DOHH2 (cell line): ENCODE data around the gene GALNT14.

Experiments used
- H3F3A ChIP-seq: fragments of 200-600 bp; sonication (generic), shearing (Covaris generic); 2 replicates; pipeline ENCODE4 v1.6.0; 2016; ENCODE audit warnings: antibody characterized with exemption, mild to moderate bottlenecking; ENCODE audit not compliant: control insufficient read depth, insufficient read depth
- H3K27ac ChIP-seq: fragments of 200-600 bp; sonication (generic); 2 replicates; pipeline ENCODE4 v1.5.1; 2014; ENCODE audit warnings: low read depth, mild to moderate bottlenecking, low read length, moderate library complexity
- H3K27me3 ChIP-seq: fragments of 200-600 bp; sonication (generic); 2 replicates; pipeline ENCODE4 v1.6.1; 2014; ENCODE audit warnings: mild to moderate bottlenecking, low read length, mixed read lengths; ENCODE audit not compliant: control insufficient read depth
- H3K36me3 ChIP-seq: fragments of 200-600 bp; sonication (generic); 2 replicates; pipeline ENCODE4 v1.6.1; 2014; ENCODE audit warnings: mild to moderate bottlenecking, low read length, moderate library complexity, mixed read lengths; ENCODE audit not compliant: control insufficient read depth
- H3K4me1 ChIP-seq: fragments of 200-600 bp; sonication (generic); 2 replicates; pipeline ENCODE4 v1.6.1; 2014; ENCODE audit warnings: mild to moderate bottlenecking, low read length, mixed read lengths; ENCODE audit not compliant: control insufficient read depth
- H3K4me2 ChIP-seq: fragments of 200-600 bp; sonication (generic); 2 replicates; pipeline ENCODE4 v1.6.0; 2014; ENCODE audit warnings: mild to moderate bottlenecking, low read length, moderate library complexity
- H3K4me3 ChIP-seq: fragments of 200-600 bp; sonication (generic); 2 replicates; pipeline ENCODE4 v1.5.1; 2014; ENCODE audit warnings: mild to moderate bottlenecking, low read length, mixed read lengths
- H3K79me2 ChIP-seq: fragments of 200-600 bp; sonication (generic); 2 replicates; pipeline ENCODE4 v1.6.1; 2014; ENCODE audit warnings: mild to moderate bottlenecking, low read length, mixed read lengths; ENCODE audit not compliant: control insufficient read depth
- H3K9me2 ChIP-seq: fragments of 200-600 bp; sonication (generic); replicated peaks from 2 replicates; pipeline ENCODE4 v1.6.1; 2014; ENCODE audit warnings: mild to moderate bottlenecking, low read length, mixed read lengths; ENCODE audit not compliant: control insufficient read depth
- H3K9me3 ChIP-seq: fragments of 200-600 bp; sonication (generic); 2 replicates; pipeline ENCODE4 v1.6.1; 2014; ENCODE audit warnings: antibody characterized with exemption, low read length, mixed read lengths; ENCODE audit not compliant: control insufficient read depth, insufficient read depth
- H4K20me1 ChIP-seq: fragments of 200-600 bp; sonication (generic); 2 replicates; pipeline ENCODE4 v1.6.0; 2014; ENCODE audit warnings: low read depth, mild to moderate bottlenecking, antibody characterized with exemption, low read length, moderate library complexity; ENCODE audit not compliant: control insufficient read depth, insufficient read depth
- CTCF ChIP-seq: fragments of 200-600 bp; sonication (generic); IDR thresholded peaks from one replicate; pipeline ENCODE4 v1.5.1; 2014; ENCODE audit warnings: antibody characterized with exemption, mild to moderate bottlenecking, low read depth, low read length; ENCODE audit not compliant: poor library complexity, severe bottlenecking
- EZH2phosphoT487 ChIP-seq: fragments of 200-600 bp; sonication (generic); IDR thresholded peaks from 2 replicates; pipeline ENCODE4 v1.6.1; 2017; ENCODE audit warnings: borderline replicate concordance, mild to moderate bottlenecking, antibody characterized with exemption, low read length, moderate library complexity, mixed read lengths

GALNT14 gene

GRCh38 chr2:31161637-31162036 is 23.4 kb upstream of the GALNT14 start:
- H3K27me3 ChIP-seq: no peaks in the 10 kb centered on the region
- no peaks in the 10 kb centered on the region for H3K9me3 ChIP-seq
- H3K79me2 ChIP-seq: peaks cover 11% of the 10 kb centered on the region
- peaks cover 48% of the 10 kb centered on the region for H3K4me1 ChIP-seq
- H3K4me2 ChIP-seq: peak overlapping the region; percentile 45
- no peaks in the 10 kb centered on the region for H3K36me3 ChIP-seq
- H3F3A ChIP-seq: no peaks in the 10 kb centered on the region
- H3K4me3 ChIP-seq: peak overlapping the region; percentile 46
- TF ChIP-seq EZH2phosphoT487 (no peak), CTCF (no peak)
- peak overlapping the region; percentile 23 for H3K27ac ChIP-seq
- H3K9me2 ChIP-seq: no peaks in the 10 kb centered on the region
- H4K20me1 ChIP-seq: no peaks in the 10 kb centered on the region

GRCh38 chr2:31151501-31151900 is 13.3 kb upstream of the GALNT14 start:
- Histone ChIP-seq H3K4me3 (no peak overlapping the region), H3K36me3 (no peaks in the 10 kb centered on the region), H3K79me2 (no peaks in the 10 kb centered on the region), H3F3A (no peaks in the 10 kb centered on the region), H3K27me3 (no peaks in the 10 kb centered on the region), H3K9me2 (no peaks in the 10 kb centered on the region), H4K20me1 (no peaks in the 10 kb centered on the region), H3K4me2 (no peak overlapping the region), H3K27ac (no peak overlapping the region), H3K4me1 (peaks cover 23% of the 10 kb centered on the region), H3K9me3 (no peaks in the 10 kb centered on the region)
- TF ChIP-seq CTCF (no peak), EZH2phosphoT487 (no peak)

GRCh38 chr2:31150120-31150670 is 12.0 kb upstream of the GALNT14 start:
- Histone ChIP-seq H3K4me3 (no peak overlapping the region), H4K20me1 (no peaks in the 10 kb centered on the region), H3K36me3 (no peaks in the 10 kb centered on the region), H3K27me3 (no peaks in the 10 kb centered on the region), H3K79me2 (no peaks in the 10 kb centered on the region), H3K27ac (no peak overlapping the region), H3K4me1 (peaks cover 23% of the 10 kb centered on the region), H3F3A (no peaks in the 10 kb centered on the region), H3K9me3 (no peaks in the 10 kb centered on the region), H3K9me2 (no peaks in the 10 kb centered on the region), H3K4me2 (no peak overlapping the region)
- TF ChIP-seq CTCF (no peak), EZH2phosphoT487 (no peak)
